GM12874 (cell line): ENCODE measurements around the gene INPP4B.
A peak's percentile ranks its signal among the peaks of the same experiment; 100 is the strongest.

Source experiments
- TF ChIP-seq, protein P1 (sequence below): IDR thresholded peaks from 2 replicates; pipeline ENCODE4 v1.5.1; 2011; ENCODE audit warnings: low read depth, mild to moderate bottlenecking, control low read depth, low read length, moderate library complexity; ENCODE audit not compliant: insufficient read depth

The INPP4B gene

DNA sequence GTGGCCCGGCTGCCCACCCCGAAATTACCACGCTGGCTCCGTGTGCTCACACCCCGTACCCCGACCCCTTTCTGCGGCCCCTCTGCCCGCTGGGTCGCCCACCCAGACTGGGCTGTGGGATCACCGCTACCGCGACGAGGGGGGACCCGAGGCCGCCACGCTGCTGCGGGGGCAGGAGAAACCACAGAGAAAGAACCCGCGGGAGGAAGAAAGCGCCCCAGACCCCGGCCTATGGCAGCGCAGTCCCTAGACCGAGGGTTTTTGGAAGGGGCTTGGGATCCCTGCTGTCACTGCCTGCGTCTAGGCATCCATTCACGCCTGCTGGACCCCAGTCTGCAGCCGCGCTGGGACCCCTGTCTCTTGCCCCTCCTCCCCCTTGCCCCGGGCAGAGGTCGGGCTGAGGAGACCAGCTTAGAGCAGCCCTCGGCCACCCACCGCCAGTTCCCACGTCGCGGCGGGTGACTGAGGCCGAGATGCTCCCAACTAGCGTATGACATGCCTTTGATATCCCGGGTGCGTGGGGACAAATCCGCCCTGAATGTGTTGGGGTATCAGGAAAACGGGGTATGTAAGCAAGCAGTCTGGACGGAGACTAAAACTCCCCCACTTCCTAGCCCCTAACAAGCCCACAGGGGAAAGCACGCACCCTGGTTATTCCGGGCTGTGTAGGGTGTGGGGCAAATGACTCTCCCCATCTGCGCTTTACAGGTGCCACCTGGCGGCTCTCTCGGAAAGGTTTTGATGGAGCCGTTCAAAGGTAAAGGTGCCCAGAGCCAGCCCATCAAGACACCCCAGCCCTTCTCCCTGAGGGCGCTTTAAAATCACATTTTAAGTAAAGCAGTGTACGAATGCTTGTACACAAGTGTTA, 862 bp upstream of the INPP4B start:
- TF ChIP-seq, protein P1, sequence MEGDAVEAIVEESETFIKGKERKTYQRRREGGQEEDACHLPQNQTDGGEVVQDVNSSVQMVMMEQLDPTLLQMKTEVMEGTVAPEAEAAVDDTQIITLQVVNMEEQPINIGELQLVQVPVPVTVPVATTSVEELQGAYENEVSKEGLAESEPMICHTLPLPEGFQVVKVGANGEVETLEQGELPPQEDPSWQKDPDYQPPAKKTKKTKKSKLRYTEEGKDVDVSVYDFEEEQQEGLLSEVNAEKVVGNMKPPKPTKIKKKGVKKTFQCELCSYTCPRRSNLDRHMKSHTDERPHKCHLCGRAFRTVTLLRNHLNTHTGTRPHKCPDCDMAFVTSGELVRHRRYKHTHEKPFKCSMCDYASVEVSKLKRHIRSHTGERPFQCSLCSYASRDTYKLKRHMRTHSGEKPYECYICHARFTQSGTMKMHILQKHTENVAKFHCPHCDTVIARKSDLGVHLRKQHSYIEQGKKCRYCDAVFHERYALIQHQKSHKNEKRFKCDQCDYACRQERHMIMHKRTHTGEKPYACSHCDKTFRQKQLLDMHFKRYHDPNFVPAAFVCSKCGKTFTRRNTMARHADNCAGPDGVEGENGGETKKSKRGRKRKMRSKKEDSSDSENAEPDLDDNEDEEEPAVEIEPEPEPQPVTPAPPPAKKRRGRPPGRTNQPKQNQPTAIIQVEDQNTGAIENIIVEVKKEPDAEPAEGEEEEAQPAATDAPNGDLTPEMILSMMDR = peak; percentile 56

DNA sequence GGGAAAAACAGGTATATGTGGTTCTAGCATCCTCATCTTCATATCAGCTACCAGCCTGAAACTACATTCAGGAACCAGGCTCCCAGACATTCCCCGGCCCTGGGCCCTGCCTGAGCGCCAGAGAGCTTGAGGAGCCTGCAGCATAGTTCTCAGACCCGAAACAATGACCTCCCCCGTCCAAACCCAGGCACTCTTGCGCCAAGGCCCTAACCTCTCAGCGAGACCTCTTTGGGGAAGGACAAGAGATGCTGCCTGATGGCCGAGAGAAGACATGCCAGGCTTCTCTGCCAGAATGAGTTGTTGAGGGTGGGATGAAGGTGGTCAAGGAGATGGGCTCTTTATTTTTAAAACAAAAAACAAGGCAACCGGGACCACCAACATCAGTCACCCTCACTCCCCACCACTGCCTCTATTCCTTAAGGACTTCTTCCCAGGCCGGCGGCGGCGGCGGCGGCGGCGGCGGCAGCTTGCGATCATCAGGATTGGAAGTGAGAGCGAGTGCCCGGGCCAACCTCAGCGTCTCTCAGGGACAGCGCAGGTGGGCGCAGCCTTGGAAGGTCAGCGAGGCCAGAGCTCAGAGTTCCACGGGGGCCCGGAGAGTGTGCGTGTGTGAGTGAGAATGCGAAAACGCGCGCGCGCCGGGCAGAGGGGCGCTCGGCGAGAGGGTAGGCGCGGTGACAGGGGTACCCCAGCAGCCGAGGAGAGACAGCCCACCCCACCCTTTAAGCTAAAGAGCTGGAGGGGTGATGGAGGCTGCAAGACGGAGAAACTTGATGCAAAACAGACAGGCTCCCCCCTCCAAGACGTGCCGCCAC, 601 bp downstream of the INPP4B start:
- TF ChIP-seq, protein P1 = no peak

DNA sequence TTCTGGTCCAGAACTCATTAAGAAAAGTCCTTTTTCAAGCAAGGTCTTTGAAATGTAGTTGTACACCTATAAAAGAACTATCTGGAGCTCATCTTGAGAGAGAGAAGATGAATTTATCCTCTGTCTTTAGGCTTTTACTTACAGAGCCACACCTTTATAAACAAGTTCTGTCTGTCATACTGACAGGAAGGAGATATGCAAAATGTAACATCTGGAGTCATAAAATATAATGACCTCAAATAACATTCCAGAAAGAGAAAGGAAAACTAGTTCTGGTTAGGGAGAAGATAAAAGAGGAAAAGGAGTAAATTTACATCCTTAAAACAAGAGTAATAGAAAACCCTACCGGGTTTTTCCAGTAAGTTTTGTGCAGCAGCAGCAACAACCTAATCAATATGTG, 1.3 kb downstream of the INPP4B start:
- TF ChIP-seq, protein P1 = no peak

DNA sequence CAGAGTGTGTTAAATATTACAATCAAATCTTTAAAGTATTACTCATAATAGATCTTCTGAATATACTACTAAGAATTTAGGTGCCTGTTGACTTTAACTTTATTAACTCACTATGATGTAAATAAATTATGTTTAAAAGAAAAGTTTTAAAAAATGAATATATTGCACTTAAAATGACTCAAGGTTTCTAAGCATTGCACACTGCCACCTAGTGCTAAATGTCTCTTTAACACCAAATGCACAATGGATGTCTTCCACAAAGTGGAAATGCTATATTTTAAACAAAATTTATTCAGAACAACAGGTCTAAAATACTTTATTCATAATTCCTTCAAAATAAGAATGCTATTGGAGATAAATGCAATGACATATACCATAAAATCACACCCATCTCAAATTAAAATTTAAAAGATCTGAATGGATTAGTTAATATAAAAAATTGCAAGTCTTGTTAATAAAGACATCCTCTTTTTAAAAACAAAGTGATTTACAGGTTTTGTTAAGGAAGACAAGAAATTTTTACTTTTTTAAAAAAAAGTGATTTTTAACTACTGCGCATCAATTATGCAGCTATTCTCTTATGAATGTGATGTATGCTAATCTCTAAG, 5.5 kb downstream of the INPP4B start:
- TF ChIP-seq, protein P1 = peak; percentile 28; the same call in 1 of the 2 replicates

DNA sequence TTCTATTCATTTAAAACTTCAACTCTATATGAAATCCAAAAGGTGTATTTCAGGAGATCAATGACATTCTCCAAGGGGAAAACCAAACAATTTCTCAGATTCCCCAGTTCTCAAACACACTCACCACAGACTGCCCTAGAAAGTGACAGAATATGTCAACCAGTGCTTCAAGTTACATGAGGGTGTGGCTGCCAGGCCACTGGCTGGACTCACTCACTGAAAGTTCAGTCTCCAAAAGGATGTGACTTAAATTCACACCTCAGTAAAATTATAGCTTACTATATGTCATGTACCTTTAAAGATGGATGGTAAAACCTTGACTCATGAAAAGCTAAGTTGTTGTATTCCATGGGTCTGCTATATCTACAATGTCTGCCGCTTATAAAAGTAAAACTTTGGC, 7.3 kb downstream of the INPP4B start:
- TF ChIP-seq, protein P1 = no peak

DNA sequence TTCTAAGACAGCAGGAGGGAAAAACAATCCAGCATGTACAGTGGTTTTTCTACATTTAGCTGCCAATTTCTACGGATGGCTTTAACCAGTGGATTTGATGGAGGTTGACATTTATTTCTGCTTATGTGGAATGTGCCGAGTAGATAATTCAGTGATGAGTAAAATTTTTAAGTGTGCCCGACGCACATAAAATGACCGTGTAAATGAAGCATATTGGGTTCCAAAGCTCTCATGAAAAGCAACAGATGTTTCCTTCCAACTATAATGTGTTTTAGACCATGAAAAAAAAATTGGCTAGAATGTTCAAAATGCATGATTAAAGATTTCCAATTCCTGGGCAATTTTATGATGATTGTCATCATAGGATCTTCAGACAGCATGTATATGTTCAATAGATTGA, 14.1 kb downstream of the INPP4B start:
- TF ChIP-seq, protein P1 = no peak
